ENCODE data around the gene USP4. TPM values are rescaled to one million over a fixed set of nuclear protein-coding genes. Genes with fewer than 3 reads are reported as not detected.
"Not testable (repeated sequence)": the region's sequence is repeated elsewhere in the genome, so short reads cannot be mapped to it uniquely, and the experiment has no call there.

The USP4 gene
- total RNA-seq, 2 donors from 2014 or later, result 40.5 to 43.9 TPM

- peak overlapping the region; percentile 39 for H3K27ac ChIP-seq
- no peaks in the 10 kb centered on the region for H3K4me1 ChIP-seq
- no peak overlapping the region for H3K9ac ChIP-seq (ENCODE audit: low read depth in 2 of 2, low read length in 2 of 2)
- intact Hi-C loops (cut with DNase I), result no loop called here
- TF ChIP-seq CTCF (IDR thresholded peaks at IDR 0.05), result no peak
- no peaks in the 10 kb centered on the region for H3K27me3 ChIP-seq
- H3K36me3 ChIP-seq, result no peaks in the 10 kb centered on the region
- no peaks in the 10 kb centered on the region for H3K9me3 ChIP-seq
- no peak for DNase-seq
- no peak overlapping the region for H3K4me3 ChIP-seq
Observed at GRCh38 chr3:49248840-49249227, 91.0 kb downstream of the USP4 start.

- Histone ChIP-seq H3K9me3 (no peaks in the 10 kb centered on the region), H3K4me3 (no peak overlapping the region), H3K36me3 (no peaks in the 10 kb centered on the region), H3K27me3 (no peaks in the 10 kb centered on the region), H3K27ac (no peak overlapping the region), H3K4me1 (no peaks in the 10 kb centered on the region), H3K9ac (ENCODE audit: low read depth in 2 of 2, low read length in 2 of 2) (no peak overlapping the region)
- DNase-seq, result peak; percentile 24
- intact Hi-C loops (cut with DNase I), result no loop called here
- no peak for TF ChIP-seq CTCF (IDR thresholded peaks at IDR 0.05)
Observed at GRCh38 chr3:49244581-49245205, 95.2 kb downstream of the USP4 start.

- H3K9me3 ChIP-seq; DNase-seq; H3K9ac ChIP-seq (ENCODE audit: low read depth in 2 of 2, low read length in 2 of 2); H3K4me1 ChIP-seq; H3K27ac ChIP-seq; H3K27me3 ChIP-seq; intact Hi-C loops (cut with DNase I); H3K36me3 ChIP-seq; H3K4me3 ChIP-seq: not testable (repeated sequence)
Observed at GRCh38 chr3:49240091-49240490, 99.8 kb downstream of the USP4 start.

DNA sequence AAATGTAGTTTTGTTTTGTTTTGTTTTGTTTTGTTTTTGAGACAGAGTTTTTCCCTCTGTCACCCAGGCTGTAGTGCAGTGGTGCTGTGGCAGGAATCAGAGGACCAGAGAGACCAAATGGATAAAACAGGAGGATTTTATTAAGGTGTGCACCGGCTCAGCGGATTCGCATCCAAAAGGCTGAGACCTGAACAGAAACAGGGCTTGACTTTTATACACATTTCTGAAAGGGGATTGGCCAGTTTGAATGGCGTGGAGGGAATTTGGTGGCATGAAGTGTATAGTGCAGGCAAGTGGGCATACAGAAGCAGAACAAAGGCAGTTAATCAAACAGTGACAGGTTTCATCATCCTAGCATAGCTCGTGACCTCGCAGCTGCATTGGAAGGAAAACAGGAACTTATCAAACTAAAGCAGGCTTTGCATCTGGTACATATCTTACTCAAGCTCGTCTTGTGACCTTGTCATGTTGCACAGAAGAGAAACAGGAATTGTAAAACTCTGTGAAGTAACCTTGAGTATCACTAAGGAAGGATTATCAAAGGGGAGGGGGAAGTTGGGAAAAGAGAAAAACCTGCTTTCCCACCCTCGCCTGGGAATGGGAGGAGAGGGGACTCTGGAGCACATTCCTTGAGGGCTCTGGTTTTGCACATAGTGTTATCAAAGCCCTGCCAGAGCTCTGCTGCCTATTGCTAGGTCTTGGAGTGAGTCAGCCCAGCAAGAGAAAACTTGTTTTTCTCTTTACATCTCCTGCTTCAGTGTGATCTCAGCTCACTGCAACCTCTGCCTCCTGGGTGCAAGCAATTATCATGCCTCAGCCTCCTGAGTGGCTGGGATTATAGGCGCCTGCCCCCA is 101.4 kb downstream of the USP4 start:
- intact Hi-C loops (cut with DNase I), result no loop called here
- Histone ChIP-seq H3K27ac (peak overlapping the region; percentile 57), H3K4me3 (no peak overlapping the region)

GRCh38 chr3:49237344-49237743 is 102.5 kb downstream of the USP4 start:
- no peaks in the 10 kb centered on the region for H3K4me1 ChIP-seq
- H3K9ac ChIP-seq (ENCODE audit: low read depth in 2 of 2, low read length in 2 of 2), result no peak overlapping the region
- H3K27me3 ChIP-seq, result no peaks in the 10 kb centered on the region
- no peak for TF ChIP-seq CTCF (IDR thresholded peaks at IDR 0.05)
- H3K4me3 ChIP-seq, result no peak overlapping the region
- no peak overlapping the region for H3K27ac ChIP-seq
- no peaks in the 10 kb centered on the region for H3K9me3 ChIP-seq
- intact Hi-C loops (cut with DNase I), result no loop called here
- no peak for DNase-seq
- H3K36me3 ChIP-seq, result no peaks in the 10 kb centered on the region

More for the DNA sequence above, 101.4 kb downstream of the USP4 start:
- peak; percentile 29 for DNase-seq
- no peak for TF ChIP-seq CTCF (IDR thresholded peaks at IDR 0.05)
- no peaks in the 10 kb centered on the region for H3K4me1 ChIP-seq
- no peaks in the 10 kb centered on the region for H3K27me3 ChIP-seq
- no peak overlapping the region for H3K9ac ChIP-seq (ENCODE audit: low read depth in 2 of 2, low read length in 2 of 2)
- H3K9me3 ChIP-seq, result no peaks in the 10 kb centered on the region
- H3K36me3 ChIP-seq, result no peaks in the 10 kb centered on the region

DNA sequence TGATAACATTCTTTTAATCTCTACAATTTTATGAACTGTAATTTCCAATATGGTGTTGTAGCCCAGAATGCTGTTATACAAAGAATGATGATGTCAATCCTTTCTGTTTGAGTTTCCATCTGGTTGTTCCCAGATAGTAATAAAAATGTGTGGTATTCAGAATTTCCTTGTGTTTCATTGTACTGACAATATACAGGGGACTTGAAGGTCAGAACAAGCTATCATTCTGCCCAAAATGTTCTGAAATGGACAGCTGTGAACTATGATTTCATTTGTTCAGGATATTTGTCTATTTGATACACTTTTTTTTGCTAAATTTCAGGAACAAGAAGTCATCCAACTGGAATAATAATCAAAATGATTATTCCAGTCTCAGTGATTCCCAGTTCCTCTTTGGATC is 103.6 kb downstream of the USP4 start:
- DNase-seq, result no peak
- Histone ChIP-seq H3K9ac (ENCODE audit: low read depth in 2 of 2, low read length in 2 of 2) (no peak overlapping the region), H3K27me3 (no peaks in the 10 kb centered on the region), H3K27ac (no peak overlapping the region), H3K36me3 (no peaks in the 10 kb centered on the region), H3K4me3 (no peak overlapping the region), H3K4me1 (no peaks in the 10 kb centered on the region), H3K9me3 (no peaks in the 10 kb centered on the region)
- intact Hi-C loops (cut with DNase I), result no loop called here
- no peak for TF ChIP-seq CTCF (IDR thresholded peaks at IDR 0.05)

DNA sequence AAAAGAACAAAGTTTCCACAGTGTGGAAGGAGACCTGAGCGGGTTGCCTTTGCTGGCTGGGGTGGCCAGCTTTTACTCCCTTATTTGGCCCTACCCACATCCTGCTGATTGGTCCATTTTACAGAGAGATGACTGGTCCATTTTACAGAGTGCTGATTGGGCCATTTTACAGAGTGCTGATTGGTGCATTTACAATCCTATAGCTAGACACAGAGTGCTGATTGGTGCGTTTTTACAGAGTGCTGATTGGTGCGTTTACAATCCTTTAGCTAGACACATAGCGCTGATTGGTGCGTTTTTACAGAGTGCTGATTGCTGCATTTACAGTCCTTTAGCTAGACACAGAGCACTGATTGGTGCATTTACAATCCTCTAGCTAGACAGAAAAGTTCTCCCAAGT is 111.0 kb downstream of the USP4 start:
- DNase-seq; H3K4me3 ChIP-seq; H3K9ac ChIP-seq (ENCODE audit: low read depth in 2 of 2, low read length in 2 of 2); H3K36me3 ChIP-seq; H3K4me1 ChIP-seq; H3K9me3 ChIP-seq; H3K27ac ChIP-seq; H3K27me3 ChIP-seq; intact Hi-C loops (cut with DNase I): not testable (repeated sequence)

Data from colonic mucosa (tissue), 4 donors.